ENCODE measurements around the gene DECR2.

DNA sequence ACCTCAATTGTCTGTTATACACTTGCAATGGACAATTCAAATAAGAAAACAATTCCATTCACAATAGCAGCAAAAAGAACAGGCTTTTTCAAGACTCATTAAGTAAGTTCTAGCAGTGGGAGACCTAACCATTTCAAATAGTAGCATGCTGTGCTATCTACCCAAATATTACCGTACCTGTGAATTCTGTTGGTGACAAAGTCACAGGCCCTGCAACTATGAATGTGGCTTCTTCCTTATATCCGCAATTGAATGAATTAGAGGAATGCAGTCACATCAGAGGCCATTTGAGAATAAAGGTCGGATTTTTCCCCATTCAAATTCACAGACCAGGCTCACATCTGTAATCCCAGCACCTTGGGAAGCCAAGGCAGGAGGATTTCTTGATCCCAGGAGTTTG lies 5.5 kb upstream of the DECR2 start:
- TF ChIP-seq, protein P1, sequence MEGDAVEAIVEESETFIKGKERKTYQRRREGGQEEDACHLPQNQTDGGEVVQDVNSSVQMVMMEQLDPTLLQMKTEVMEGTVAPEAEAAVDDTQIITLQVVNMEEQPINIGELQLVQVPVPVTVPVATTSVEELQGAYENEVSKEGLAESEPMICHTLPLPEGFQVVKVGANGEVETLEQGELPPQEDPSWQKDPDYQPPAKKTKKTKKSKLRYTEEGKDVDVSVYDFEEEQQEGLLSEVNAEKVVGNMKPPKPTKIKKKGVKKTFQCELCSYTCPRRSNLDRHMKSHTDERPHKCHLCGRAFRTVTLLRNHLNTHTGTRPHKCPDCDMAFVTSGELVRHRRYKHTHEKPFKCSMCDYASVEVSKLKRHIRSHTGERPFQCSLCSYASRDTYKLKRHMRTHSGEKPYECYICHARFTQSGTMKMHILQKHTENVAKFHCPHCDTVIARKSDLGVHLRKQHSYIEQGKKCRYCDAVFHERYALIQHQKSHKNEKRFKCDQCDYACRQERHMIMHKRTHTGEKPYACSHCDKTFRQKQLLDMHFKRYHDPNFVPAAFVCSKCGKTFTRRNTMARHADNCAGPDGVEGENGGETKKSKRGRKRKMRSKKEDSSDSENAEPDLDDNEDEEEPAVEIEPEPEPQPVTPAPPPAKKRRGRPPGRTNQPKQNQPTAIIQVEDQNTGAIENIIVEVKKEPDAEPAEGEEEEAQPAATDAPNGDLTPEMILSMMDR (IDR thresholded peaks at IDR 0.05), result no peak
- TF ChIP-seq POLR2A (IDR thresholded peaks at IDR 0.05) (no peak), POLR2AphosphoS5 (IDR thresholded peaks at IDR 0.05) (no peak), EP300 (IDR thresholded peaks at IDR 0.05) (no peak)
